ENCODE results near the gene NT5DC2.

Gene NT5DC2

GRCh38 chr3:52512105-52512504 lies 21.6 kb downstream of the NT5DC2 start:
- ATAC-seq (ENCODE audit: low read depth) = no peak
- no peaks in the 10 kb centered on the region for H3K27me3 ChIP-seq (ENCODE audit: insufficient read depth, poor library complexity, severe bottlenecking)
- no peaks in the 10 kb centered on the region for H3K36me3 ChIP-seq (ENCODE audit: low read depth)
- no peak overlapping the region for H3K27ac ChIP-seq (ENCODE audit: poor library complexity, severe bottlenecking)
- peaks cover 6% of the 10 kb centered on the region for H3K4me1 ChIP-seq (ENCODE audit: insufficient read depth, poor library complexity, severe bottlenecking)
- DNase-seq (ENCODE audit: low spot score) = no peak
- no peak overlapping the region for H3K4me3 ChIP-seq (ENCODE audit: severe bottlenecking)
- TF ChIP-seq, protein P1, sequence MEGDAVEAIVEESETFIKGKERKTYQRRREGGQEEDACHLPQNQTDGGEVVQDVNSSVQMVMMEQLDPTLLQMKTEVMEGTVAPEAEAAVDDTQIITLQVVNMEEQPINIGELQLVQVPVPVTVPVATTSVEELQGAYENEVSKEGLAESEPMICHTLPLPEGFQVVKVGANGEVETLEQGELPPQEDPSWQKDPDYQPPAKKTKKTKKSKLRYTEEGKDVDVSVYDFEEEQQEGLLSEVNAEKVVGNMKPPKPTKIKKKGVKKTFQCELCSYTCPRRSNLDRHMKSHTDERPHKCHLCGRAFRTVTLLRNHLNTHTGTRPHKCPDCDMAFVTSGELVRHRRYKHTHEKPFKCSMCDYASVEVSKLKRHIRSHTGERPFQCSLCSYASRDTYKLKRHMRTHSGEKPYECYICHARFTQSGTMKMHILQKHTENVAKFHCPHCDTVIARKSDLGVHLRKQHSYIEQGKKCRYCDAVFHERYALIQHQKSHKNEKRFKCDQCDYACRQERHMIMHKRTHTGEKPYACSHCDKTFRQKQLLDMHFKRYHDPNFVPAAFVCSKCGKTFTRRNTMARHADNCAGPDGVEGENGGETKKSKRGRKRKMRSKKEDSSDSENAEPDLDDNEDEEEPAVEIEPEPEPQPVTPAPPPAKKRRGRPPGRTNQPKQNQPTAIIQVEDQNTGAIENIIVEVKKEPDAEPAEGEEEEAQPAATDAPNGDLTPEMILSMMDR (IDR thresholded peaks at IDR 0.05; ENCODE audit: poor library complexity, severe bottlenecking) = no peak
- no peaks in the 10 kb centered on the region for H3K9me3 ChIP-seq (ENCODE audit: severe bottlenecking)

DNA sequence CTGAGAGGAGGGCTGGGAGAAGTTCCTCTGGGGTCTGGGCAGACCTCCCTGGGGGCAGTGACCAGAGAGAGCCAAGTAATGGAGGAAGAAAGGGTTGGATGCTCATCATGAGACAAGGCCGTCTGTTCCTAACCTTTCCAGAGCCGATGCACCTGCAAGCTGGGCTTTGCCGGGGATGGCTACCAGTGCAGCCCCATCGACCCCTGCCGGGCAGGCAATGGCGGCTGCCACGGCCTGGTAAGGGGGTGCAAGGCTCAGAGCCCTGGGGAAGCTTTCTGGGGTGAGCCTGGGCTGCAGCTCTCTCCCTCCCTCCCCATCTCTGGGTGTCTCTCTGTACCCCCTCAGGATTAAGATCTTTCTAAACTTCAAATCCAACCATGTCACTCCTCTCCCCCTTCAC lies 22.1 kb downstream of the NT5DC2 start:
- Histone ChIP-seq H3K4me1 (ENCODE audit: insufficient read depth, poor library complexity, severe bottlenecking) (peaks cover 9% of the 10 kb centered on the region), H3K4me3 (ENCODE audit: severe bottlenecking) (no peak overlapping the region), H3K9me3 (ENCODE audit: severe bottlenecking) (no peaks in the 10 kb centered on the region), H3K27me3 (ENCODE audit: insufficient read depth, poor library complexity, severe bottlenecking) (no peaks in the 10 kb centered on the region), H3K27ac (ENCODE audit: poor library complexity, severe bottlenecking) (no peak overlapping the region), H3K36me3 (ENCODE audit: low read depth) (no peaks in the 10 kb centered on the region)
- TF ChIP-seq, protein P1 (IDR thresholded peaks at IDR 0.05; ENCODE audit: poor library complexity, severe bottlenecking) = no peak
- no peak for ATAC-seq (ENCODE audit: low read depth)
- no peak for DNase-seq (ENCODE audit: low spot score)

DNA sequence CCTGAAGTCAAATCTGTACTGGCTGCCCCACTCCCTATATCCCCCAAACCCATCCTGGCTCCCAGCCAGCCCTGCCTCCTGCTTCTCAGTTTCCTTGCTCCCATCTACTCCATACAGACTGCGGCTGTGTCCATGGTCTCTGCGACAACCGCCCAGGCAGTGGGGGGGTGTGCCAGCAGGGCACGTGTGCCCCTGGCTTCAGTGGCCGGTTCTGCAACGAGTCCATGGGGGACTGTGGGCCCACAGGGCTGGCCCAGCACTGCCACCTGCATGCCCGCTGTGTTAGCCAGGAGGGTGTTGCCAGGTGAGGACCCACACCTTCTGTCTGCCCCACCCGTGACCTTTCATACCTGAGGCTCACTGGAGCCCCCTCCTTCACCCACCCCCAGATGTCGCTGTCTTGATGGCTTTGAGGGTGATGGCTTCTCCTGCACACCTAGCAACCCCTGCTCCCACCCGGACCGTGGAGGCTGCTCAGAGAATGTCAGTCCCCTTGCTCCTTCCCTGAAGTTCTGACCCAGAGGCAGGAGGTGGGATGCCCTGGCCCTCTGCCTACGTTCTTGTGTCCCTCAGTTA lies 23.8 kb downstream of the NT5DC2 start:
- no peaks in the 10 kb centered on the region for H3K27me3 ChIP-seq (ENCODE audit: insufficient read depth, poor library complexity, severe bottlenecking)
- TF ChIP-seq, protein P1 (IDR thresholded peaks at IDR 0.05; ENCODE audit: poor library complexity, severe bottlenecking) = no peak
- no peaks in the 10 kb centered on the region for H3K9me3 ChIP-seq (ENCODE audit: severe bottlenecking)
- ATAC-seq (ENCODE audit: low read depth) (no peak), DNase-seq (ENCODE audit: low spot score) (no peak)
- H3K36me3 ChIP-seq (ENCODE audit: low read depth) = no peaks in the 10 kb centered on the region
- no peak overlapping the region for H3K27ac ChIP-seq (ENCODE audit: poor library complexity, severe bottlenecking)
- H3K4me3 ChIP-seq (ENCODE audit: severe bottlenecking) = no peak overlapping the region
- peaks cover 9% of the 10 kb centered on the region for H3K4me1 ChIP-seq (ENCODE audit: insufficient read depth, poor library complexity, severe bottlenecking)

- no peak overlapping the region for H3K4me3 ChIP-seq (ENCODE audit: severe bottlenecking)
- H3K4me1 ChIP-seq (ENCODE audit: insufficient read depth, poor library complexity, severe bottlenecking) = peaks cover 9% of the 10 kb centered on the region
- ATAC-seq (ENCODE audit: low read depth) (peak; percentile 94), DNase-seq (ENCODE audit: low spot score) (no peak)
- no peaks in the 10 kb centered on the region for H3K36me3 ChIP-seq (ENCODE audit: low read depth)
- H3K27me3 ChIP-seq (ENCODE audit: insufficient read depth, poor library complexity, severe bottlenecking) = no peaks in the 10 kb centered on the region
- TF ChIP-seq, protein P1 (IDR thresholded peaks at IDR 0.05; ENCODE audit: poor library complexity, severe bottlenecking) = no peak
- H3K27ac ChIP-seq (ENCODE audit: poor library complexity, severe bottlenecking) = peak overlapping the region; percentile 19
- no peaks in the 10 kb centered on the region for H3K9me3 ChIP-seq (ENCODE audit: severe bottlenecking)
Measured at GRCh38 chr3:52507359-52507758, 26.3 kb downstream of the NT5DC2 start.

GRCh38 chr3:52506266-52506966 lies 27.2 kb downstream of the NT5DC2 start:
- Histone ChIP-seq H3K9me3 (ENCODE audit: severe bottlenecking) (no peaks in the 10 kb centered on the region), H3K4me3 (ENCODE audit: severe bottlenecking) (no peak overlapping the region), H3K36me3 (ENCODE audit: low read depth) (no peaks in the 10 kb centered on the region), H3K4me1 (ENCODE audit: insufficient read depth, poor library complexity, severe bottlenecking) (peaks cover 9% of the 10 kb centered on the region), H3K27ac (ENCODE audit: poor library complexity, severe bottlenecking) (peak overlapping the region; percentile 19), H3K27me3 (ENCODE audit: insufficient read depth, poor library complexity, severe bottlenecking) (no peaks in the 10 kb centered on the region)
- no peak for ATAC-seq (ENCODE audit: low read depth)
- DNase-seq (ENCODE audit: low spot score) = no peak
- TF ChIP-seq, protein P1 (IDR thresholded peaks at IDR 0.05; ENCODE audit: poor library complexity, severe bottlenecking) = no peak
